HG03280 (cell line): ENCODE data around the gene BBC3.
A peak's percentile ranks its signal among the peaks of the same experiment; 100 is the strongest.

ENCODE experiments used
- ATAC-seq: cut with Tn5 transposase; IDR thresholded peaks from one replicate; pipeline ENCODE4 v1.9.1; 2021; ENCODE audit warnings: mild to moderate bottlenecking, moderate library complexity; ENCODE audit not compliant: unreplicated experiment

The BBC3 gene

GRCh38 chr19:47203254-47203653 lies 27.7 kb downstream of the BBC3 start:
- ATAC-seq: no peak

GRCh38 chr19:47200530-47200929 lies 30.5 kb downstream of the BBC3 start:
- no peak for ATAC-seq

GRCh38 chr19:47197141-47197540 lies 33.9 kb downstream of the BBC3 start:
- ATAC-seq: no peak

- ATAC-seq: no peak
Measured at GRCh38 chr19:47195434-47195833, 35.6 kb downstream of the BBC3 start.

- no peak for ATAC-seq
Measured at GRCh38 chr19:47190167-47190727, 40.8 kb downstream of the BBC3 start.

GRCh38 chr19:47188507-47189033 lies 42.4 kb downstream of the BBC3 start:
- ATAC-seq: no peak

GRCh38 chr19:47187797-47188196 lies 43.2 kb downstream of the BBC3 start:
- ATAC-seq: no peak

GRCh38 chr19:47187335-47187655 lies 43.7 kb downstream of the BBC3 start:
- no peak for ATAC-seq

GRCh38 chr19:47186446-47187334 lies 44.3 kb downstream of the BBC3 start:
- peak; percentile 84 for ATAC-seq

- ATAC-seq: no peak
Measured at GRCh38 chr19:47183601-47184000, 47.4 kb downstream of the BBC3 start.

- no peak for ATAC-seq
Measured at GRCh38 chr19:47179653-47180310, 51.2 kb downstream of the BBC3 start.

GRCh38 chr19:47176627-47177090 lies 54.3 kb downstream of the BBC3 start:
- ATAC-seq: no peak

- ATAC-seq: no peak
Measured at GRCh38 chr19:47176071-47176626, 54.9 kb downstream of the BBC3 start.

- no peak for ATAC-seq
Measured at GRCh38 chr19:47172666-47173455, 58.1 kb downstream of the BBC3 start.
